ENCODE measurements around the gene UBE3D. TPM values are rescaled to one million over a fixed set of nuclear protein-coding genes. Genes with fewer than 3 reads are reported as not detected.

Gene UBE3D
- total RNA-seq, 1 experiment from 2014 or later = 10.9 TPM

GRCh38 chr6:82906951-82907350 is 158.7 kb downstream of the UBE3D start:
- no peak for DNase-seq
- no peaks in the 10 kb centered on the region for H3K9me3 ChIP-seq
- H3K27me3 Mint-ChIP-seq (ENCODE audit: insufficient read depth, unreplicated experiment) = no peaks in the 10 kb centered on the region
- no peaks in the 10 kb centered on the region for H3K36me3 Mint-ChIP-seq (ENCODE audit: insufficient read depth, unreplicated experiment)
- TF ChIP-seq, protein P1, sequence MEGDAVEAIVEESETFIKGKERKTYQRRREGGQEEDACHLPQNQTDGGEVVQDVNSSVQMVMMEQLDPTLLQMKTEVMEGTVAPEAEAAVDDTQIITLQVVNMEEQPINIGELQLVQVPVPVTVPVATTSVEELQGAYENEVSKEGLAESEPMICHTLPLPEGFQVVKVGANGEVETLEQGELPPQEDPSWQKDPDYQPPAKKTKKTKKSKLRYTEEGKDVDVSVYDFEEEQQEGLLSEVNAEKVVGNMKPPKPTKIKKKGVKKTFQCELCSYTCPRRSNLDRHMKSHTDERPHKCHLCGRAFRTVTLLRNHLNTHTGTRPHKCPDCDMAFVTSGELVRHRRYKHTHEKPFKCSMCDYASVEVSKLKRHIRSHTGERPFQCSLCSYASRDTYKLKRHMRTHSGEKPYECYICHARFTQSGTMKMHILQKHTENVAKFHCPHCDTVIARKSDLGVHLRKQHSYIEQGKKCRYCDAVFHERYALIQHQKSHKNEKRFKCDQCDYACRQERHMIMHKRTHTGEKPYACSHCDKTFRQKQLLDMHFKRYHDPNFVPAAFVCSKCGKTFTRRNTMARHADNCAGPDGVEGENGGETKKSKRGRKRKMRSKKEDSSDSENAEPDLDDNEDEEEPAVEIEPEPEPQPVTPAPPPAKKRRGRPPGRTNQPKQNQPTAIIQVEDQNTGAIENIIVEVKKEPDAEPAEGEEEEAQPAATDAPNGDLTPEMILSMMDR (IDR thresholded peaks at IDR 0.05; ENCODE audit: insufficient read depth in 1 of 2, low read depth in 1 of 2, low read length in 1 of 2, severe bottlenecking in 1 of 2, unreplicated experiment in 1 of 2) = no peak
- BruUV-seq (replicated peaks) = no TSS peak
- no peaks in the 10 kb centered on the region for H3K27me3 ChIP-seq (replicated peaks; ENCODE audit: control insufficient read depth, insufficient read depth, low read length)
- H3K36me3 ChIP-seq (ENCODE audit: control insufficient read depth, insufficient read depth, low read length) = no peaks in the 10 kb centered on the region
- H3K4me3 ChIP-seq (ENCODE audit: low read depth, low read length) = no peak overlapping the region
- POLR2A ChIA-PET = no interaction called here
- no peaks in the 10 kb centered on the region for H3K9me3 Mint-ChIP-seq (ENCODE audit: unreplicated experiment)
- peaks cover 10% of the 10 kb centered on the region for H3K4me1 Mint-ChIP-seq (ENCODE audit: low read depth, unreplicated experiment)
- H3K4me1 ChIP-seq = 0 out of 2 replicates have a peak, but pooled peaks cover 3% of the 10 kb centered on the region
- no peak overlapping the region for H3K27ac Mint-ChIP-seq (ENCODE audit: unreplicated experiment)
- intact Hi-C loops (cut with micrococcal nuclease; ENCODE audit: unreplicated experiment) = no loop called here
- CTCF ChIA-PET = no interaction called here
- H3K4me3 Mint-ChIP-seq (ENCODE audit: unreplicated experiment) = no peak overlapping the region

GRCh38 chr6:82906489-82906888 is 159.2 kb downstream of the UBE3D start:
- no peaks in the 10 kb centered on the region for H3K36me3 ChIP-seq (ENCODE audit: control insufficient read depth, insufficient read depth, low read length)
- no peak overlapping the region for H3K4me3 ChIP-seq (ENCODE audit: low read depth, low read length)
- Mint-ChIP-seq H3K4me1 (ENCODE audit: low read depth, unreplicated experiment) (peaks cover 10% of the 10 kb centered on the region), H3K36me3 (ENCODE audit: insufficient read depth, unreplicated experiment) (no peaks in the 10 kb centered on the region), H3K27me3 (ENCODE audit: insufficient read depth, unreplicated experiment) (no peaks in the 10 kb centered on the region), H3K4me3 (ENCODE audit: unreplicated experiment) (no peak overlapping the region), H3K27ac (ENCODE audit: unreplicated experiment) (no peak overlapping the region), H3K9me3 (ENCODE audit: unreplicated experiment) (no peaks in the 10 kb centered on the region)
- no peak for DNase-seq
- H3K27me3 ChIP-seq (replicated peaks; ENCODE audit: control insufficient read depth, insufficient read depth, low read length) = no peaks in the 10 kb centered on the region
- CTCF ChIA-PET = no interaction called here
- POLR2A ChIA-PET = no interaction called here
- intact Hi-C loops (cut with micrococcal nuclease; ENCODE audit: unreplicated experiment) = no loop called here
- TF ChIP-seq, protein P1 (IDR thresholded peaks at IDR 0.05; ENCODE audit: insufficient read depth in 1 of 2, low read depth in 1 of 2, low read length in 1 of 2, severe bottlenecking in 1 of 2, unreplicated experiment in 1 of 2) = no peak
- 0 out of 2 replicates have a peak, but pooled peaks cover 3% of the 10 kb centered on the region for H3K4me1 ChIP-seq
- no peaks in the 10 kb centered on the region for H3K9me3 ChIP-seq
- no TSS peak for BruUV-seq (replicated peaks)

DNA sequence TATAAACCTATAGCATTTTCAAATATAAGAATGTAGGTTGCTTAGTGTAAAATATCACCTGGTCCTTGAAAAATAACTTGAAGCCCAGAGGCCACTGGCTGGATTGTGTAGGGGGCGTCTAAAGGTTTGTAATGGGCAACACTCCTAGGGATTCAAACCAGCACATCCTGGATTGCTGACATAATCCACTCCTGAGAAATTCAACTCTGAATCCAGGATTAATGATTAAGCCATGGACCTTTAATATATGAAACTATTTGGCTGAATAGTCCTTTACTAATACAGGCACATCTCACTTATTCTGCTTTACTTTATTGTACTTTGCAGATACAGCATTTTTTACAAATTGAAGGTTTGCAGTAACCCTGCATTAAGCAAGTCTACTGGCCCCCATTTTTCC is 160.8 kb downstream of the UBE3D start:
- Histone ChIP-seq H3K9me3 (no peaks in the 10 kb centered on the region), H3K4me3 (ENCODE audit: low read depth, low read length) (no peak overlapping the region), H3K36me3 (ENCODE audit: control insufficient read depth, insufficient read depth, low read length) (no peaks in the 10 kb centered on the region), H3K27me3 (replicated peaks; ENCODE audit: control insufficient read depth, insufficient read depth, low read length) (no peaks in the 10 kb centered on the region), H3K4me1 (0 out of 2 replicates have a peak, but pooled peaks cover 3% of the 10 kb centered on the region)
- Mint-ChIP-seq H3K27ac (ENCODE audit: unreplicated experiment) (no peak overlapping the region), H3K27me3 (ENCODE audit: insufficient read depth, unreplicated experiment) (no peaks in the 10 kb centered on the region), H3K4me1 (ENCODE audit: low read depth, unreplicated experiment) (peaks cover 10% of the 10 kb centered on the region), H3K9me3 (ENCODE audit: unreplicated experiment) (no peaks in the 10 kb centered on the region), H3K4me3 (ENCODE audit: unreplicated experiment) (no peak overlapping the region), H3K36me3 (ENCODE audit: insufficient read depth, unreplicated experiment) (no peaks in the 10 kb centered on the region)
- ChIA-PET CTCF (no interaction called here), POLR2A (no interaction called here)
- no TSS peak for BruUV-seq (replicated peaks)
- TF ChIP-seq, protein P1 (IDR thresholded peaks at IDR 0.05; ENCODE audit: insufficient read depth in 1 of 2, low read depth in 1 of 2, low read length in 1 of 2, severe bottlenecking in 1 of 2, unreplicated experiment in 1 of 2) = no peak
- intact Hi-C loops (cut with micrococcal nuclease; ENCODE audit: unreplicated experiment) = loop anchor here (5.0 kb wide), 1 partner anchor 152 kb away; no protein-coding TSS in a partner anchor
- DNase-seq = no peak

Data from Caco-2 (cell line).